ENCODE results near the gene USP32. TPM values are rescaled to one million over a fixed set of nuclear protein-coding genes. Genes with fewer than 3 reads are reported as not detected.
"Not testable (repeated sequence)": the region's sequence is repeated elsewhere in the genome, so short reads cannot be mapped to it uniquely, and the experiment has no call there.

The USP32 gene
- total RNA-seq, 6 experiments from 2014 or later = 24.8 to 44.2 (median 33.5) TPM

GRCh38 chr17:60386147-60387058, 5.5 kb downstream of the USP32 start:
- Histone ChIP-seq H3K4me1 (peaks cover 0 to 48% (median 9%) of the 10 kb centered on the region in 4 donors), H3K27ac (no peak overlapping the region), H3K4me3 (no peak overlapping the region), H3K36me3 (no peaks in the 10 kb centered on the region), H3K9me3 (no peaks in the 10 kb centered on the region), H3K27me3 (no peaks in the 10 kb centered on the region)
- DNase-seq (no peak), ATAC-seq (no peak)
- 42% methylated on average over 4 of the region's 4 CpGs for WGBS (ENCODE audit: insufficient coverage, low coverage, low lambda C conversion rate, missing lambda C conversion rate)
- TF ChIP-seq POLR2A (IDR thresholded peaks at IDR 0.05) (no peak), CTCF (IDR thresholded peaks at IDR 0.05) (no peak)
- intact Hi-C loops (cut with DNase I) = no loop called here

- H3K4me3 ChIP-seq; ATAC-seq; DNase-seq; H3K27me3 ChIP-seq; H3K9me3 ChIP-seq; H3K27ac ChIP-seq; H3K36me3 ChIP-seq; intact Hi-C loops (cut with DNase I): not testable (repeated sequence)
- peaks cover 0 to 38% (median 9%) of the 10 kb centered on the region in 4 donors for H3K4me1 ChIP-seq
- WGBS (ENCODE audit: insufficient coverage, low coverage, low lambda C conversion rate, missing lambda C conversion rate) = 79% methylated on average over 4 of the region's 7 CpGs
Measured at GRCh38 chr17:60384921-60385320, 7.0 kb downstream of the USP32 start.

GRCh38 chr17:60383379-60383778, 8.6 kb downstream of the USP32 start:
- intact Hi-C loops (cut with DNase I) = no loop called here
- Histone ChIP-seq H3K4me3 (no peak overlapping the region), H3K27ac (no peak overlapping the region), H3K9me3 (no peaks in the 10 kb centered on the region), H3K27me3 (no peaks in the 10 kb centered on the region), H3K36me3 (peaks cover 0 to 4% (median 0%) of the 10 kb centered on the region in 4 donors), H3K4me1 (peaks cover 0 to 35% (median 4%) of the 10 kb centered on the region in 4 donors)
- DNase-seq (no peak), ATAC-seq (peak in 1 of 4 donors; percentile 61)
- WGBS (ENCODE audit: insufficient coverage, low coverage, low lambda C conversion rate, missing lambda C conversion rate) = 13% methylated on average over 3 of the region's 3 CpGs
- TF ChIP-seq POLR2A (IDR thresholded peaks at IDR 0.05) (no peak), CTCF (IDR thresholded peaks at IDR 0.05) (no peak)

- no peak overlapping the region for H3K27ac ChIP-seq
- H3K9me3 ChIP-seq = no peaks in the 10 kb centered on the region
- intact Hi-C loops (cut with DNase I) = no loop called here
- H3K36me3 ChIP-seq = peaks cover 0 to 4% (median 0%) of the 10 kb centered on the region in 4 donors
- peak in 1 of 4 donors; percentile 14 for ATAC-seq
- H3K27me3 ChIP-seq = no peaks in the 10 kb centered on the region
- TF ChIP-seq CTCF (IDR thresholded peaks at IDR 0.05) = no peak
- TF ChIP-seq POLR2A (IDR thresholded peaks at IDR 0.05) = no peak
- peaks cover 0 to 34% (median 3%) of the 10 kb centered on the region in 4 donors for H3K4me1 ChIP-seq
- no peak overlapping the region for H3K4me3 ChIP-seq
- WGBS (ENCODE audit: insufficient coverage, low coverage, low lambda C conversion rate, missing lambda C conversion rate) = 60% methylated on average over 2 of the region's 4 CpGs
- DNase-seq = no peak
Measured at GRCh38 chr17:60381958-60382357, 10.0 kb downstream of the USP32 start.

- H3K36me3 ChIP-seq; H3K9me3 ChIP-seq; H3K27me3 ChIP-seq; H3K27ac ChIP-seq; intact Hi-C loops (cut with DNase I); H3K4me3 ChIP-seq; DNase-seq; ATAC-seq: not testable (repeated sequence)
- peaks cover 0 to 14% (median 0%) of the 10 kb centered on the region in 4 donors for H3K4me1 ChIP-seq
- WGBS (ENCODE audit: insufficient coverage, low coverage, low lambda C conversion rate, missing lambda C conversion rate) = 37% methylated on average over 2 of the region's 3 CpGs
Measured at GRCh38 chr17:60379461-60379860, 12.5 kb downstream of the USP32 start.

GRCh38 chr17:60378187-60378586, 13.7 kb downstream of the USP32 start:
- H3K4me1 ChIP-seq; H3K4me3 ChIP-seq; H3K27me3 ChIP-seq; H3K27ac ChIP-seq; H3K9me3 ChIP-seq; H3K36me3 ChIP-seq; DNase-seq; ATAC-seq; intact Hi-C loops (cut with DNase I): not testable (repeated sequence)
- WGBS (ENCODE audit: insufficient coverage, low coverage, low lambda C conversion rate, missing lambda C conversion rate) = 100% methylated on average over 1 of the region's 1 CpG

Data from right lobe of liver (tissue), 6 donors.